HepG2 (cell line): ENCODE measurements around the gene CSTPP1. TPM values are rescaled to one million over a fixed set of nuclear protein-coding genes. Genes with fewer than 3 reads are reported as not detected.

Experiments
- ATM ChIP-seq: fragments of 450-650 bp; IDR thresholded peaks from 2 replicates; pipeline ENCODE4 v1.7.1; 2017; ENCODE audit warnings: mild to moderate bottlenecking, borderline replicate concordance
- CCDC6 ChIP-seq: sonication (generic); formaldehyde crosslinking; IDR thresholded peaks from 2 replicates; pipeline ENCODE4 v1.8.1; 2022; ENCODE audit warnings: mild to moderate bottlenecking, missing genetic modification reagents, moderate library complexity
- DPF2 ChIP-seq: sonication (generic); formaldehyde crosslinking; IDR thresholded peaks from 2 replicates; pipeline ENCODE4 v1.4.0; 2020; ENCODE audit warnings: mild to moderate bottlenecking, low read depth, missing genetic modification reagents, borderline replicate concordance
- FOSL1 ChIP-seq: sonication (generic); formaldehyde crosslinking; IDR thresholded peaks from 2 replicates; pipeline ENCODE4 v1.9.0; 2021; ENCODE audit warnings: missing genetic modification reagents, borderline replicate concordance
- HES4 ChIP-seq: sonication (generic); formaldehyde crosslinking; IDR thresholded peaks from 2 replicates; pipeline ENCODE4 v1.9.0; 2021; ENCODE audit warnings: mild to moderate bottlenecking, missing genetic modification reagents, borderline replicate concordance
- NCOA2 ChIP-seq: sonication (generic); formaldehyde crosslinking; IDR thresholded peaks from 2 replicates; pipeline ENCODE4 v1.8.0; 2022; ENCODE audit warnings: inconsistent platforms
- PLRG1 ChIP-seq: fragments of 450-650 bp; conservative IDR thresholded peaks from 2 replicates; pipeline ENCODE4 v1.6.1; 2016
- RNF2 ChIP-seq: fragments of 450-650 bp; conservative IDR thresholded peaks from 2 replicates; pipeline ENCODE4 v1.6.1; 2016; ENCODE audit warnings: low read depth
- TOPORS ChIP-seq: sonication (generic); formaldehyde crosslinking; IDR thresholded peaks from 2 replicates; pipeline ENCODE4 v1.8.0; 2023; ENCODE audit warnings: mild to moderate bottlenecking, missing genetic modification reagents
- XBP1 ChIP-seq: sonication (generic); formaldehyde crosslinking; IDR thresholded peaks from 2 replicates; pipeline ENCODE4 v1.5.0; 2020; ENCODE audit warnings: missing genetic modification reagents
- ZEB1 ChIP-seq: IDR thresholded peaks from 2 replicates; pipeline ENCODE4 v1.6.1; 2012; ENCODE audit warnings: mild to moderate bottlenecking, low read depth, inconsistent platforms; ENCODE audit not compliant: insufficient replicate concordance
- ZFP37 ChIP-seq: sonication (generic); formaldehyde crosslinking; IDR thresholded peaks from 2 replicates; pipeline ENCODE4 v1.4.0; 2020; ENCODE audit warnings: missing genetic modification reagents, borderline replicate concordance
- ZIK1 ChIP-seq: sonication (generic); formaldehyde crosslinking; IDR thresholded peaks from 2 replicates; pipeline ENCODE4 v1.5.0; 2020; ENCODE audit warnings: mild to moderate bottlenecking, low read depth, missing genetic modification reagents, borderline replicate concordance
- ZNF616 ChIP-seq: sonication (generic); formaldehyde crosslinking; IDR thresholded peaks from 2 replicates; pipeline ENCODE4 v1.5.0; 2020; ENCODE audit warnings: low read depth, mild to moderate bottlenecking, missing genetic modification reagents
- ZNF776 ChIP-seq: sonication (generic); formaldehyde crosslinking; IDR thresholded peaks from 2 replicates; pipeline ENCODE4 v1.4.0; 2020; ENCODE audit warnings: mild to moderate bottlenecking, missing genetic modification reagents
- polyA plus RNA-seq, 8 experiments: library from polyadenylated mRNA; depleted of rRNA in 3 of 8; stranded (reverse) in 7 of 8; unstranded in 1 of 8; fragments of >200 nt; fragmentation: Illumina TruSeq in 4 of 8; extraction: Trizol in 4 of 8; gene quantifications; 2 replicates each; pipeline versions ENCODE4 v1.2.1 to v1.2.3, GENCODE V29; 2011 to 2016; ENCODE audit warnings: low read depth in 4 of 8, missing spikeins in 1 of 8, mixed read lengths in 1 of 8; ENCODE audit not compliant: insufficient read depth in 1 of 8
- total RNA-seq, 5 experiments: library from RNA; depleted of rRNA; stranded (reverse); fragments of >200 nt; fragmentation: Illumina TruSeq; extraction: Trizol; gene quantifications; 2 replicates each; pipeline ENCODE4 v1.2.3, GENCODE V29; 2016; ENCODE audit warnings: low read depth in 1 of 5
- TF ChIP-seq, protein P1 (sequence below): sonication (generic); formaldehyde crosslinking; IDR thresholded peaks from 2 replicates; pipeline ENCODE4 v1.5.0; 2020; ENCODE audit warnings: missing genetic modification reagents, mild to moderate bottlenecking, borderline replicate concordance
- TF ChIP-seq, protein P2 (sequence below): sonication (generic); formaldehyde crosslinking; IDR thresholded peaks from 2 replicates; pipeline ENCODE4 v1.9.0; 2021; ENCODE audit warnings: missing genetic modification reagents, borderline replicate concordance
- TF ChIP-seq, protein P3 (sequence below): sonication (generic); formaldehyde crosslinking; IDR thresholded peaks from 2 replicates; pipeline ENCODE4 v1.5.0; 2020; ENCODE audit warnings: missing genetic modification reagents
- TF ChIP-seq, protein P4 (sequence below): sonication (generic); formaldehyde crosslinking; IDR thresholded peaks from 2 replicates; pipeline ENCODE4 v1.4.0; 2020; ENCODE audit warnings: mild to moderate bottlenecking, missing genetic modification reagents

Gene CSTPP1
- total and polyA plus RNA-seq, 2 of the 13 experiments (the other 11 are each of a cell fraction or from before 2014, with no cell fraction given), result 12.3 to 14.6 TPM

DNA sequence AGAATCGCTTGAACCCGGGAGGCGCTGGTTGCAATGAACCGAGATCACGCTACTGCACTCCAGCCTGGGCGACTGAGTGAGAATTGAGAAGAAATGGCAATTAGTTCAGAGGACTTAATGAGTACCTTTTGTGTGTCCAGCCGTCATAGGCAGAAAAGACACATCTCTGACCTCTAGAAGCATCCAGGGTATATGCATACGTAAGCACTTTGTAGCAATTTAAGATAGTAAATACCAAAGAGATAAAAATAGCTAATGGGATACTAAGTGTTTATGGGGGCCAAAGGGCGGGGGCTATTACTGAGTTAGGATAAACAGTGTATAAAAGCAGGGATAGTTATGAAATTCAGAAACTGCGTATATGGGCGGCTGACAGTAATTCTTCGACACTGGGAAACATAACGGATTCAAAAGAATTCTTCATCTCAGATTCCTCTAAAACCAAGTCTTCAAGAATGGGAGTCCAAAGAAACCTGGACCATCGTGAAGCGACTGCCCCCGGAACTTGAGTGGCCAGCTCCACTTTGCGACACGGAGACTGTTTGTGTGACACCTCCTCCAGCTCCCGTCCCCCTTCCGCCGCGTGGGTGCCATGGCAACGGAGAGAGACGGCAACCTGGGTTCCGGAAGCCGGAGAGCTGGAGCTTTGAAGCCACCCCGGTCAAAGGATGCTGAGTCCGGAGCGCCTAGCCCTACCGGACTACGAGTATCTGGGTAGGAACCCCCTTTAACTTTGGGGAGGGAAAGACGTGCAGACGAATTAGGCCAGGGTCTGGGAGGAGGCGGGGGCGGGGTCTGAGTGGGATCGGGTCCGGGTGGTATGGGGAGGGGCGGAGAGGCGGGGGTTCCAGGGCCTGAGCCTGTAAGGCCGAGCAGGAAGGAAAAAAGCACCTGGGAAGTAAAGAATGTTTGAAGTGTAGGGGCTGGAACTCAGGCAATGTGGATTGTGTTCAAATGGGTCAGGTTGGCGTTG lies at the start of gene CSTPP1 (continued):
- TF ChIP-seq, protein P1, sequence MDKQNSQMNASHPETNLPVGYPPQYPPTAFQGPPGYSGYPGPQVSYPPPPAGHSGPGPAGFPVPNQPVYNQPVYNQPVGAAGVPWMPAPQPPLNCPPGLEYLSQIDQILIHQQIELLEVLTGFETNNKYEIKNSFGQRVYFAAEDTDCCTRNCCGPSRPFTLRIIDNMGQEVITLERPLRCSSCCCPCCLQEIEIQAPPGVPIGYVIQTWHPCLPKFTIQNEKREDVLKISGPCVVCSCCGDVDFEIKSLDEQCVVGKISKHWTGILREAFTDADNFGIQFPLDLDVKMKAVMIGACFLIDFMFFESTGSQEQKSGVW, result no peak
- TF ChIP-seq ZFP37 (CRISPR knock-in tag) (no peak), ZNF616 (CRISPR knock-in tag) (no peak), HES4 (CRISPR knock-in tag) (no peak), TOPORS (CRISPR knock-in tag) (0 out of 2 replicates have a peak, but pooled peaks have one; percentile 40), PLRG1 (no peak), RNF2 (no peak), XBP1 (CRISPR knock-in tag) (no peak), CCDC6 (CRISPR knock-in tag) (no peak), ZIK1 (CRISPR knock-in tag) (peak; percentile 45; the same call in 1 of the 2 replicates), DPF2 (no peak), ZEB1 (no peak), ZNF776 (CRISPR knock-in tag) (no peak), FOSL1 (CRISPR knock-in tag) (no peak), NCOA2 (CRISPR knock-in tag) (peak; percentile 41; the same call in 1 of the 2 replicates), ATM (no peak)
- TF ChIP-seq, protein P2, sequence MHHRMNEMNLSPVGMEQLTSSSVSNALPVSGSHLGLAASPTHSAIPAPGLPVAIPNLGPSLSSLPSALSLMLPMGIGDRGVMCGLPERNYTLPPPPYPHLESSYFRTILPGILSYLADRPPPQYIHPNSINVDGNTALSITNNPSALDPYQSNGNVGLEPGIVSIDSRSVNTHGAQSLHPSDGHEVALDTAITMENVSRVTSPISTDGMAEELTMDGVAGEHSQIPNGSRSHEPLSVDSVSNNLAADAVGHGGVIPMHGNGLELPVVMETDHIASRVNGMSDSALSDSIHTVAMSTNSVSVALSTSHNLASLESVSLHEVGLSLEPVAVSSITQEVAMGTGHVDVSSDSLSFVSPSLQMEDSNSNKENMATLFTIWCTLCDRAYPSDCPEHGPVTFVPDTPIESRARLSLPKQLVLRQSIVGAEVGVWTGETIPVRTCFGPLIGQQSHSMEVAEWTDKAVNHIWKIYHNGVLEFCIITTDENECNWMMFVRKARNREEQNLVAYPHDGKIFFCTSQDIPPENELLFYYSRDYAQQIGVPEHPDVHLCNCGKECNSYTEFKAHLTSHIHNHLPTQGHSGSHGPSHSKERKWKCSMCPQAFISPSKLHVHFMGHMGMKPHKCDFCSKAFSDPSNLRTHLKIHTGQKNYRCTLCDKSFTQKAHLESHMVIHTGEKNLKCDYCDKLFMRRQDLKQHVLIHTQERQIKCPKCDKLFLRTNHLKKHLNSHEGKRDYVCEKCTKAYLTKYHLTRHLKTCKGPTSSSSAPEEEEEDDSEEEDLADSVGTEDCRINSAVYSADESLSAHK (CRISPR knock-in tag), result no peak
- TF ChIP-seq, protein P3, sequence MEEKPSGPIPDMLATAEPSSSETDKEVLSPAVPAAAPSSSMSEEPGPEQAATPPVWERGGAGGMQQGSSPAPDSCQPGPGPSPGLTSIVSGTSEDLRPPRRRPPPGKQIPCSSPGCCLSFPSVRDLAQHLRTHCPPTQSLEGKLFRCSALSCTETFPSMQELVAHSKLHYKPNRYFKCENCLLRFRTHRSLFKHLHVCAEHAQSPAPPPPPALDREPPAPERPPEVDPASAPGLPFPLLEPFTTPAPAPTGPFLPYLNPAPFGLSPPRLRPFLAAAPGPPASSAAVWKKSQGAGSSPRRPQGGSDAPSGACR (CRISPR knock-in tag), result no peak; the same call in 1 of the 2 replicates
- TF ChIP-seq, protein P4, sequence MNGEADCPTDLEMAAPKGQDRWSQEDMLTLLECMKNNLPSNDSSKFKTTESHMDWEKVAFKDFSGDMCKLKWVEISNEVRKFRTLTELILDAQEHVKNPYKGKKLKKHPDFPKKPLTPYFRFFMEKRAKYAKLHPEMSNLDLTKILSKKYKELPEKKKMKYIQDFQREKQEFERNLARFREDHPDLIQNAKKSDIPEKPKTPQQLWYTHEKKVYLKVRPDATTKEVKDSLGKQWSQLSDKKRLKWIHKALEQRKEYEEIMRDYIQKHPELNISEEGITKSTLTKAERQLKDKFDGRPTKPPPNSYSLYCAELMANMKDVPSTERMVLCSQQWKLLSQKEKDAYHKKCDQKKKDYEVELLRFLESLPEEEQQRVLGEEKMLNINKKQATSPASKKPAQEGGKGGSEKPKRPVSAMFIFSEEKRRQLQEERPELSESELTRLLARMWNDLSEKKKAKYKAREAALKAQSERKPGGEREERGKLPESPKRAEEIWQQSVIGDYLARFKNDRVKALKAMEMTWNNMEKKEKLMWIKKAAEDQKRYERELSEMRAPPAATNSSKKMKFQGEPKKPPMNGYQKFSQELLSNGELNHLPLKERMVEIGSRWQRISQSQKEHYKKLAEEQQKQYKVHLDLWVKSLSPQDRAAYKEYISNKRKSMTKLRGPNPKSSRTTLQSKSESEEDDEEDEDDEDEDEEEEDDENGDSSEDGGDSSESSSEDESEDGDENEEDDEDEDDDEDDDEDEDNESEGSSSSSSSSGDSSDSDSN (CRISPR knock-in tag), result 0 out of 2 replicates have a peak, but pooled peaks have one; percentile 21
